GM12872 (cell line): Measurements from ENCODE around the gene KLHL2.

Experiments
- TF ChIP-seq, protein P1 (sequence below): IDR thresholded peaks from 3 replicates; pipeline ENCODE4 v1.5.1; 2011; ENCODE audit warnings: low read depth, mild to moderate bottlenecking, low read length, moderate library complexity; ENCODE audit not compliant: insufficient read depth

Gene KLHL2

DNA sequence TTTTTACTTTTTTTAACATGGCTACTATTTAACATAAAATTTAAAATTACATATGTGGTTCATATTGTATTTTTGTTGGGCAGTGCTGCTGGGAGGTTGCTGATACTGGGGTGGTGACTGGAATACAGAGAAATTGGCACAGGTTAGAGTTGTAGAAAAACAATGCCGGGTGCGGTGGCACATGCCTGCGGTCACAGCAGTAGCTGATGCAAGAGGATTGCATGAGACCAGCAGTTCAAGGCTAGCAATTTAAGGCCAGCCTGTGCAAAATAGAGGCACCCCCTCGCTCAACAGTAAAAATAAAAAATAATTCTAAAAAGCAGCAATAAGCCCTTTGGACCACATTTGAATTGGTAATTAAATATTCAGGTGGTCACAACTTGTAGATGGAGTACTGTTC lies 159.7 kb downstream of the KLHL2 start:
- TF ChIP-seq, protein P1, sequence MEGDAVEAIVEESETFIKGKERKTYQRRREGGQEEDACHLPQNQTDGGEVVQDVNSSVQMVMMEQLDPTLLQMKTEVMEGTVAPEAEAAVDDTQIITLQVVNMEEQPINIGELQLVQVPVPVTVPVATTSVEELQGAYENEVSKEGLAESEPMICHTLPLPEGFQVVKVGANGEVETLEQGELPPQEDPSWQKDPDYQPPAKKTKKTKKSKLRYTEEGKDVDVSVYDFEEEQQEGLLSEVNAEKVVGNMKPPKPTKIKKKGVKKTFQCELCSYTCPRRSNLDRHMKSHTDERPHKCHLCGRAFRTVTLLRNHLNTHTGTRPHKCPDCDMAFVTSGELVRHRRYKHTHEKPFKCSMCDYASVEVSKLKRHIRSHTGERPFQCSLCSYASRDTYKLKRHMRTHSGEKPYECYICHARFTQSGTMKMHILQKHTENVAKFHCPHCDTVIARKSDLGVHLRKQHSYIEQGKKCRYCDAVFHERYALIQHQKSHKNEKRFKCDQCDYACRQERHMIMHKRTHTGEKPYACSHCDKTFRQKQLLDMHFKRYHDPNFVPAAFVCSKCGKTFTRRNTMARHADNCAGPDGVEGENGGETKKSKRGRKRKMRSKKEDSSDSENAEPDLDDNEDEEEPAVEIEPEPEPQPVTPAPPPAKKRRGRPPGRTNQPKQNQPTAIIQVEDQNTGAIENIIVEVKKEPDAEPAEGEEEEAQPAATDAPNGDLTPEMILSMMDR = no peak

DNA sequence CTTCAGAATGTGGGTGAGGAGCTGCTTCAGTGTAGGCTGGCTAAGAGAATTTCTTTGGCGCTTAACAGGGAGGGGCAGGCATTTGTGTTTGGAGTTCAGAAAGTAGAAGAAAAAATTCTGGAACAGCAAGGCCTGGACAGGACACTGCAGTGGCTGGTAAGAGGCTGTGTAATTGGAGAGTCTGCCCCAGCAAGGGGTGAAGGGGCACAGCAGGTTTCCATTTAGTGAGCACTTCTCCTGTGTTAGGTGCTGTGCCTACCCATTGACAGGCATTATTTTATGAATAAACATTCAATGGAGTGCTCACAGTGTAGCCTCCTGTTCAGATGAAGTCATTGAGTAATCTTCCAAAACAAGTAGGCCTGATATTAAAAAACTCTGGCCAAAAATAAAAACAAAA lies 160.8 kb downstream of the KLHL2 start:
- TF ChIP-seq, protein P1 = no peak

DNA sequence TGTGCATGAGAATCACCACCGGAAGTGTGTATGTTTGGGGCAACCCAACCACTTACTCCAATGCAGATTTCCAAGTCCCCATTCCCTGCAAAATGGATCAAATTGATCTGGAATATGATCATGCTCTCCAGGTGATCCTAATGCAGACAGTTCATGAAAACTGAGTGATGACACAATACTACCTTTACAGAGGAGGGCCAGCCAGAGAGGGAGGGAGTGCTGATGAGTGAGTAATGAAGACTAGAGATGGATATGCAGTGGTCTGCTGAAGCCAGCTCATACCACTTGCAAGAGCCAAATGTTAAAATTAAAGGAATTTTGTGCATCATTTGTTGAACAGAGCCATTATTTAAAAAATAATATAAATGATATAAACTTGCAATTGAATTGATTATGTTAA lies 161.2 kb downstream of the KLHL2 start:
- TF ChIP-seq, protein P1 = no peak

DNA sequence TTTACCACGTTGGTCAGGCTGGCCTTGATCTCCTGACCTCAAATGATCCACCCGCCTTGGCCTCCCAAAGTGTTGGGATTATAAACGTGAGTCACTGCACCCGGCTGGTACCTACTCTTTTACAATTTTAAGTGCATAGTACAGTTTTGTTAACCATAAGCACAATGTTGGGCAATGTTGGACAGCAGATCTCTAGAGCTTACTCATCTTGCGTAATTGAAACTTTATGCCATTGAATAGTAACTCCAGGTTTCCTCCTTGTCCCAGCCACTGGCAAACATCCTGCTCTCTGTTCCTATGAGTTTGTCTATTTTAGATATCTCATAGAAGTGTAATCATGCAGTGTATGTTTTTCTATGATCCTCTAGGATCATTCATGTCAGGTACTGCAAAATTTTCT lies 162.2 kb downstream of the KLHL2 start:
- TF ChIP-seq, protein P1 = no peak

DNA sequence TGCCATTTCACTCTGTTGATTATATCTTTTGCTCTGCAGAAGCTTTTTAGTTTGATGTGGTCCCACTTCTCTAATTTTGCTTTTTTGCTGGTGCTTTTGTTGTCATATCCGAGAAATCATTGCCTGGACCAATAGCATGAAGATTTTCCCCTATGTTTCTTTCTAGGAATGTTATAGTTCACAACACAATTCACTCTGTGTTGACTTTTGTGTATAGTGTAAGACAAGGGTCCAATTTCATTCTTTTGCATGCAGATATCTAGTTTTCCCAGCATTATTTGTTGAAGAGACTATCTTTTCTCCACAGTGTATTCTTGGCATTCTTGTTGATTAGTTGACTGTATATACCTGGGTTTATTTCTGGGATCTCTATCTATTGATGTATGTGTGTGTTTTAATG lies 163.2 kb downstream of the KLHL2 start:
- TF ChIP-seq, protein P1 = no peak
